GM12865 (cell line): Measurements from ENCODE around the gene DCAF5.
"Not testable (repeated sequence)": the region's sequence is repeated elsewhere in the genome, so short reads cannot be mapped to it uniquely, and the experiment has no call there.

Experiments used
- DNase-seq: peaks from one replicate; pipeline ENCODE4 v3.0.0; 2010; ENCODE audit warnings: low read depth
- H3K4me3 ChIP-seq: 2 replicates; pipeline ENCODE4 v1.5.1; 2011; ENCODE audit warnings: mild to moderate bottlenecking, low read depth, low read length, control low read depth
- TF ChIP-seq, protein P1 (sequence below): IDR thresholded peaks from 2 replicates; pipeline ENCODE4 v1.5.1; 2011; ENCODE audit warnings: low read length, control low read depth, low read depth, inconsistent platforms; ENCODE audit not compliant: insufficient read depth; ENCODE audit errors: missing control alignments

Gene DCAF5

DNA sequence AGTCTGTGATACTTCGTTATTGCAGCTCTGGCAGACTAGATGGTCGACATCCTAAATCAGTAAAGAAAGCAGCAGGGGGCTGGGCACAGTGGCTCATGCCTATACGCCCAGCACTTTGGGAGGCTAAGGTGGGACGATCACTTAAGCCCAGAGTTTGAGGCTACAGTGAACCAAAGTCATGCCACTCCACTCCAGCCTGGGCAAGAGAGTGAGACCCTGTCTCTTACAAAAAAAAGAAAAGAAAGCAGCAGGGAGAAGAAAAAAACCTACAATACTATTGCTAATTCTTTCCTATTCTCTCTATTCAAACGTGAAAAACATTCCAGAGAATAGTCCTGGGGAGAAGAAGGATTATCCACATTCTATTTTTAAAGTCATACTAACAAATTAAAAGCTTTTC, 79.5 kb downstream of the DCAF5 start:
- no peak for DNase-seq
- H3K4me3 ChIP-seq, result no peak overlapping the region
- TF ChIP-seq, protein P1, sequence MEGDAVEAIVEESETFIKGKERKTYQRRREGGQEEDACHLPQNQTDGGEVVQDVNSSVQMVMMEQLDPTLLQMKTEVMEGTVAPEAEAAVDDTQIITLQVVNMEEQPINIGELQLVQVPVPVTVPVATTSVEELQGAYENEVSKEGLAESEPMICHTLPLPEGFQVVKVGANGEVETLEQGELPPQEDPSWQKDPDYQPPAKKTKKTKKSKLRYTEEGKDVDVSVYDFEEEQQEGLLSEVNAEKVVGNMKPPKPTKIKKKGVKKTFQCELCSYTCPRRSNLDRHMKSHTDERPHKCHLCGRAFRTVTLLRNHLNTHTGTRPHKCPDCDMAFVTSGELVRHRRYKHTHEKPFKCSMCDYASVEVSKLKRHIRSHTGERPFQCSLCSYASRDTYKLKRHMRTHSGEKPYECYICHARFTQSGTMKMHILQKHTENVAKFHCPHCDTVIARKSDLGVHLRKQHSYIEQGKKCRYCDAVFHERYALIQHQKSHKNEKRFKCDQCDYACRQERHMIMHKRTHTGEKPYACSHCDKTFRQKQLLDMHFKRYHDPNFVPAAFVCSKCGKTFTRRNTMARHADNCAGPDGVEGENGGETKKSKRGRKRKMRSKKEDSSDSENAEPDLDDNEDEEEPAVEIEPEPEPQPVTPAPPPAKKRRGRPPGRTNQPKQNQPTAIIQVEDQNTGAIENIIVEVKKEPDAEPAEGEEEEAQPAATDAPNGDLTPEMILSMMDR, result no peak

DNA sequence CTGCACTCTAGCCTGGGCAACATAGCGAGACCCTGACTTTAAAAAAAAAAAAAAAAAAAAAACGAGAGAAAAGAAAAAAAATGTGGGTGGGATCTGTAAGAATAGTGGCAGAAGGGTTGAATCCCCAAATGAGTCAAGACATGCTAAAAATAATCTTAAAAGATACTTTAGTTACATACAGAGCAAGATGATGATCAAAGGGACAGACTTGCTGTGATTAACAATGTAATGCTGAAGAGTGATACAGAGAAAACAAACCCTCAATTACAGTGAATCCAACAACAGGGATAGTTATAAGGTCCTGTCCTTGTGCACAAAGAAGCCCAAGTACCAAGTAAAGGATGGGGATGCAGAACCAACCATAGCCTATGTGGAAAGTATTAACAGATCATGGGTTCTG, 80.3 kb downstream of the DCAF5 start:
- no peak overlapping the region for H3K4me3 ChIP-seq
- TF ChIP-seq, protein P1, result no peak
- no peak for DNase-seq

DNA sequence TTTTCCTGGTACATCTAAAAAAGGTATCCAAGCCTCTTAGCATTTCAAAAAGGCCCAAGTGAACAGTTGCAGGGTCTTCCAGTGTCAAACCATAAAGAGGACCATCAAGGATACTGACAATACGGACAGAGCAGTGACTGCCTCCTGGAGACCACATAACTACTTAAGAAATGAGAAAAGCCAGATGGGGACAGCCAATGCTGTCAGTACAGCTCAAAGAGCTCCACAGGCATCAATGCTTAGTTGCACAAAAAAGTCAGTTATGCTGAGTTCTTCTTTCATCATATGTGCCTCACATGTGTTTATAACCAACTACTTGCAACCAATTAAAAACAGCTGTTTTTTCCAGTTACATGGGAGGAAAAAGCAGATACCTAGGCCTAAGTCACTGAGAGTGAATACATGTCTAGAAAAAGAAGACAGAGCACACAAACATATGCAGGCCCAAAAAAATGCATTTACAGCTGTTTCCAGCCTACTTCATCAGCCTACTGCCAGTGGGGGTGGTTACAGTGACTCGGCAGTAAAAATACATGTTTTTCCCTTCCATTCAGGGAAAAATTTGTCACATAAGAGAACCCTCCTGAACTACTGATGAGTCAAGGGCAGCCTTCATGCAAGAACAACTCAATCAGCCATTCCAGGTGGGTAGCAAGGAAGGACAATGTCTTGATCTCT, 84.0 kb downstream of the DCAF5 start:
- no peak overlapping the region for H3K4me3 ChIP-seq
- no peak for DNase-seq
- TF ChIP-seq, protein P1, result no peak

DNA sequence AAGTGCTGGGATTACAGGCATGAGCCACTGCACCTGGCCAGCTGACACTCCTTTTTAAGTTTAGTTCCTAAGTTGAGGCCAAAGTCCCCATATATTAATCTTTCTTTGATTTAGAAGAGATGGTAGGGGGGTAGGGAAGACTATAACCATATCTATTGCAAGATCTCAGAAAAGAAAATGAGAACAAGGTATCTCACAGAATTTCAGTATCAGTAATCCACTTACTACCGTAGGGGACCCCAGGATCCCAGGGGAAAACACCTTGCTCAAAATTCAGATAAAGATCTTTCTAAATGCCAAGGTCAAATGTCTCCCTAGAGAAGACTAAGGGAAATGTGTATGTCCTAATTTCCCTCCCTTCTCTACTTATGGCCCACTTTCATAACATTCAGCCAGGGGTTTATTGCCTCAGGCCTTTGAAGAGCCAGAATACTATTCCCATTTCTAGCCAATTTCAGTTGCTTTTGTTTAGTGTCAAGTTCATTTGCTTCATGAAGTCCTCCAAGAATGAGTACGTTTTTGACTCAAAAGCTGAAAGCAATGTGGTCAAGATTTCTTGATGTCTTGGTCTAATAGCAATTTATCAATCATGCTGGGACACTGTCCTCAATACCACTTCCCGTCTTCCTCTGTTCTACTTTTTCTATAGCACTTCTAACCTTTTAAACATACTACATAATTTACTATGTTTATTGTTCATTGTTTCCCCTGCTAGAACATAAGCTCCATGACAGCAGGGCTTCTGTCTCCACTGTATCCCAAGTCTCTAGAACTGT, 86.3 kb downstream of the DCAF5 start:
- no peak overlapping the region for H3K4me3 ChIP-seq
- DNase-seq, result peak; percentile 73
- TF ChIP-seq, protein P1, result no peak

DNA sequence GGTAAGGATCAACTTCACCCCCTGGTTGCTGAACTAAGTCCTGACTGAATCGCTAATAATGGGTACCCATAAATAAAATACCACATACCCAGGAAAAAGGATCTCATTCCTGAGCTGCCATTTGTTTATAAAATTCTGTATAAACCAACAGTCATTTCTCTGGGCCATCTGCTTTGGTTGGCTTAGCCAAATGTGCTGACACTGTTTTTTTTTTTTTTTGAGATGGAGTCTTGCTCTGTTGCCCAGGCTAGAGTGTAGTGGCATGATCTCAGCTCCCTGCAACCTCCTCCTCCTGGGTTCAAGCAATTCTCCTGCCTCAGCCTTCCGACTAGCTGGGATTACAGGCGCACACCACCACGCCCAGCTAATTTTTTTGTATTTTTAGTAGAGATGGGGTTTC, 87.0 kb downstream of the DCAF5 start:
- H3K4me3 ChIP-seq, DNase-seq: not testable (repeated sequence)

DNA sequence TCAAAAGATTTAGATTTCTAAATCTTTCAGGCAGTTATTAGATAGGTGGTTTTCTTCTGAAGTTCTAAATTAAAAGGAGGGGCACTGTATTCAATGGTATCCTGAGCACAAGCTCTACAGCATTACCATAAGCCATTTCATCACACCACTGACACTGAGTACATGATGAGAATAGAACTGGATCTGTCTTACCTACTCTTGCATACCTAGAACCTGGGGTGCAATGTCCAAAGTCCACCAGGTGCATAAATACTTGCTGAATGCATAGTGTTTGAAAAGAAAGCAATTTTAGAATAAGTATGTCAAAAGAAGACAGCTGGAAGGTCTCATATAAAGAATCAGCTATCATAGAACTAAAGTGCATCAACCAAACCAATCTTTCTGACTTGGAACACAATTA, 88.3 kb downstream of the DCAF5 start:
- DNase-seq, result no peak
- no peak overlapping the region for H3K4me3 ChIP-seq
- TF ChIP-seq, protein P1, result no peak

DNA sequence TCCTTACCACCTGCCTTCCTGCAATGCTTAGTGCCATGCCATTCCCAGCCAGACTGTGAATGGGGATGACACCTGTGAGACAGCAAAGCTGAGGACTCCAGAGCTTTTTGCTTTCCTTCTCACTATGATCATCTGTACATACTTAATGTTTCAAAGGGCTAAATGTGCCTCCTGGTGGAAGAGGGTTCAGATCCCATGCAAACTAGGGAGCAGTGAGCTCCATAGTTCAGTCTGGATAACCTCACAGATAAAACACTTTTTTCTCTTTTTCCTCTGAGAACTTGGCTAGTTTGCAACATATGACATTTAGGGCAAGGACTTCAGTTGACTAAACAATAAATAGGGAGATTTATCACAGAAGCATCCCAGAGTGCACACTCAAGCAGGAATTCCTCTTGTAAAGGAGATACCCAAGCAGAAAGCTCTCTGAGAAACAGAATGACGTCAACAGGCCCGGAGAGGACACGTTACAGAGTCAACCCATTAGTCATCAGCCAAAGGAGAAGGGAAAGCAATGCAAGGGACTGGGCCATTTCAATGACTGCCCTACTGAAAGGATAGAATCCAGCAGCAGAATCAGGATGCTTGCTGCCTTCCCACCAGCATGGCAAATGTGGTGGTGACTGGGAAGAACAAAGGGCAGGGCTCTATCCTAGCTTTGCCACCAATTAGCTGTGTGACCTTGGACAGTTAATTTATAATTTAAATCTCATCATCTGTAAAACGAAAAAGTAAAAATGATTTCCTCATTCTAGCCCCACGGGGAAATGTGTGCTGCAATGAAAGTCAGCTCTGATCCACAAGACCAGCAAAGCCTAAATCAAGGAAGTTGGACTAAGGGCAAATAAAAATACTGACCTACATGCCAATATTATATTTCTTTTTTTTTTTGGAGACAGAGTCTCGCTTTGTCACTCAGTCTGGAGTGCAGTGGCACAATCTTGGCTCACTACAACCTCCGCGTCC, 93.0 kb downstream of the DCAF5 start:
- TF ChIP-seq, protein P1, result no peak
- H3K4me3 ChIP-seq, result no peak overlapping the region
- no peak for DNase-seq
